AML-193 (cell line): ENCODE results near the gene LGALS3.

ENCODE experiments used
- DNase-seq, 2 experiments: peaks; one replicate each; lab custom pipeline; 2025; lab: John Stamatoyannopoulos, UW

LGALS3 gene

GRCh38 chr14:55115460-55115859, 13.6 kb upstream of the LGALS3 start:
- DNase-seq: no peak

- no peak for DNase-seq
Observed at GRCh38 chr14:55115861-55116245, 13.2 kb upstream of the LGALS3 start.

- DNase-seq: no peak
Observed at GRCh38 chr14:55116246-55117030, 12.6 kb upstream of the LGALS3 start.

GRCh38 chr14:55117803-55118441, 11.1 kb upstream of the LGALS3 start:
- peak; percentile 83 to 85 for DNase-seq

GRCh38 chr14:55118761-55119160, 10.3 kb upstream of the LGALS3 start:
- DNase-seq: no peak

GRCh38 chr14:55120571-55121495, 8.2 kb upstream of the LGALS3 start:
- peak; percentile 85 to 87 for DNase-seq

- DNase-seq: no peak
Observed at GRCh38 chr14:55121628-55122439, 7.2 kb upstream of the LGALS3 start.

- no peak for DNase-seq
Observed at GRCh38 chr14:55122440-55122986, 6.5 kb upstream of the LGALS3 start.

GRCh38 chr14:55123101-55123500, 6.0 kb upstream of the LGALS3 start:
- no peak for DNase-seq

GRCh38 chr14:55123852-55124639, 5.0 kb upstream of the LGALS3 start:
- no peak for DNase-seq

- no peak for DNase-seq
Observed at GRCh38 chr14:55124774-55125386, 4.2 kb upstream of the LGALS3 start.

GRCh38 chr14:55125403-55125802, 3.6 kb upstream of the LGALS3 start:
- peak; percentile 78 to 82 for DNase-seq

GRCh38 chr14:55126034-55126433, 3.0 kb upstream of the LGALS3 start:
- no peak for DNase-seq

GRCh38 chr14:55126932-55127459, 2.1 kb upstream of the LGALS3 start:
- DNase-seq: no peak

- DNase-seq: no peak
Observed at GRCh38 chr14:55127460-55127951, 1.5 kb upstream of the LGALS3 start.

GRCh38 chr14:55128386-55129085, 516 bp upstream of the LGALS3 start:
- no peak for DNase-seq

- no peak for DNase-seq
Observed at GRCh38 chr14:55129428-55130195, 560 bp downstream of the LGALS3 start.

GRCh38 chr14:55130196-55130550, 1.1 kb downstream of the LGALS3 start:
- DNase-seq: no peak
